ENCODE data around the gene PAF1.

DNA sequence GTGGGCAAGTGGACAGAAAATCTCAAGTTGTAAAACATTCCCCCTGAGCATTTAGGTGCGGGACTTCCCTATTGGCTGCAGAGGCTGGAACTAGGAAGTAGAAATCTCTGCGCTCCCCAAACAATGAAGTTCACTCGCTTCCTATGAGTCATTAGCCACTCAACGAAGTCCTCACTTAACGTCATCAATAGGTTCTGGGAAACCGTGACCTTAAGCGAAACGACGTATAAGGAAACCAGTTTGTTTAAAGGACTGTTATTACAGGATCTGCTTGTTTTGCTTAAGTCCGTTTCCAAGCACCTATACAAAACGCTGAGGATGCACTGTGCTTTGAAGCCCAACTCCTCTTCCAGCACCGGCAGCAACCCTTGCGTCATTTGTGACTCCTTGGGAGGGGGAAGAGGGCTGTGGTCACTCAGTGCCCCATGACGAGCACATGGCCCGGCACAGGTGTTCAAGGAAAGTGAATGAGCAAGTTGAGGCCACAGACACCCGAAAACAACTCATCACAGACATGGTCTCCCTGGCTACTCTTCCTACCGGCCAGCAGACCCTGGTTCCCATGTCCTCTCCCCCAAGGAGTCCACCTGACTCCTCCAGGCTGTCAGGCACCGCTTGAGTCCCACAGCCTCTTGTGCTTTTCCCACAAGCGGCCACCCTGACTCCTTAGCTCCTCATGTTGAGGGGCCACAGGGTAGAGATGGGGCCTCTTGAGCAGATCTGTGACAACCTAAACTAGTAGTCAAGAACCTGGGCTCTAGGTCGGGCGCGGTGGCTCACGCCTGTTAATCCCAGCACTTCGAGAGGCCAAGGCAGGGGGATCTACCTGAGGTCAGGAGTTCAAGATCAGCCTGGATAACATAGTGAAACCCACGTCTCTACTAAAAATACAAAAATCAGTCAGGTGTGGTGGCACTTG lies 40.0 kb upstream of the PAF1 start:
- no peak for TF ChIP-seq EZH2 (IDR thresholded peaks at IDR 0.05)
- TF ChIP-seq TCF7L2 (IDR thresholded peaks at IDR 0.05; ENCODE audit: borderline replicate concordance, extremely low read depth, insufficient read depth, insufficient read length) = no peak
- no peak for TF ChIP-seq CTCF (IDR thresholded peaks at IDR 0.05 in 2 of 3, conservative IDR thresholded peaks at IDR 0.05 in 1 of 3; ENCODE audit: borderline replicate concordance in 1 of 3, insufficient read depth in 1 of 3, low read depth in 2 of 3, low read length in 2 of 3)
- TF ChIP-seq POLR2AphosphoS5 (IDR thresholded peaks at IDR 0.05; ENCODE audit: low read depth, low read length) = peak; percentile 44; the same call in 1 of the 2 replicates
- TF ChIP-seq POLR2A (IDR thresholded peaks at IDR 0.05; ENCODE audit: borderline replicate concordance, extremely low read depth, insufficient read depth, insufficient read length) = no peak
- no peak for TF ChIP-seq ZFX (IDR thresholded peaks at IDR 0.05)
- TF ChIP-seq, protein P1, sequence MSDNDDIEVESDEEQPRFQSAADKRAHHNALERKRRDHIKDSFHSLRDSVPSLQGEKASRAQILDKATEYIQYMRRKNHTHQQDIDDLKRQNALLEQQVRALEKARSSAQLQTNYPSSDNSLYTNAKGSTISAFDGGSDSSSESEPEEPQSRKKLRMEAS (IDR thresholded peaks at IDR 0.05) = peak; percentile 97
- no peak for TF ChIP-seq RAD21 (IDR thresholded peaks at IDR 0.05; ENCODE audit: low read depth)
- peak; percentile 76 for TF ChIP-seq JUND (IDR thresholded peaks at IDR 0.05)
- no peak for TF ChIP-seq EZH2phosphoT487 (IDR thresholded peaks at IDR 0.05; ENCODE audit: borderline replicate concordance)
- TF ChIP-seq SP1 (IDR thresholded peaks at IDR 0.05; ENCODE audit: low read depth) = peak; percentile 81
- no peak; the same call in none of the 2 replicates for TF ChIP-seq SIN3A (IDR thresholded peaks at IDR 0.05; ENCODE audit: low read depth)
- TF ChIP-seq EGR1 (IDR thresholded peaks at IDR 0.05; ENCODE audit: low read depth) = no peak
- TF ChIP-seq, protein P2, sequence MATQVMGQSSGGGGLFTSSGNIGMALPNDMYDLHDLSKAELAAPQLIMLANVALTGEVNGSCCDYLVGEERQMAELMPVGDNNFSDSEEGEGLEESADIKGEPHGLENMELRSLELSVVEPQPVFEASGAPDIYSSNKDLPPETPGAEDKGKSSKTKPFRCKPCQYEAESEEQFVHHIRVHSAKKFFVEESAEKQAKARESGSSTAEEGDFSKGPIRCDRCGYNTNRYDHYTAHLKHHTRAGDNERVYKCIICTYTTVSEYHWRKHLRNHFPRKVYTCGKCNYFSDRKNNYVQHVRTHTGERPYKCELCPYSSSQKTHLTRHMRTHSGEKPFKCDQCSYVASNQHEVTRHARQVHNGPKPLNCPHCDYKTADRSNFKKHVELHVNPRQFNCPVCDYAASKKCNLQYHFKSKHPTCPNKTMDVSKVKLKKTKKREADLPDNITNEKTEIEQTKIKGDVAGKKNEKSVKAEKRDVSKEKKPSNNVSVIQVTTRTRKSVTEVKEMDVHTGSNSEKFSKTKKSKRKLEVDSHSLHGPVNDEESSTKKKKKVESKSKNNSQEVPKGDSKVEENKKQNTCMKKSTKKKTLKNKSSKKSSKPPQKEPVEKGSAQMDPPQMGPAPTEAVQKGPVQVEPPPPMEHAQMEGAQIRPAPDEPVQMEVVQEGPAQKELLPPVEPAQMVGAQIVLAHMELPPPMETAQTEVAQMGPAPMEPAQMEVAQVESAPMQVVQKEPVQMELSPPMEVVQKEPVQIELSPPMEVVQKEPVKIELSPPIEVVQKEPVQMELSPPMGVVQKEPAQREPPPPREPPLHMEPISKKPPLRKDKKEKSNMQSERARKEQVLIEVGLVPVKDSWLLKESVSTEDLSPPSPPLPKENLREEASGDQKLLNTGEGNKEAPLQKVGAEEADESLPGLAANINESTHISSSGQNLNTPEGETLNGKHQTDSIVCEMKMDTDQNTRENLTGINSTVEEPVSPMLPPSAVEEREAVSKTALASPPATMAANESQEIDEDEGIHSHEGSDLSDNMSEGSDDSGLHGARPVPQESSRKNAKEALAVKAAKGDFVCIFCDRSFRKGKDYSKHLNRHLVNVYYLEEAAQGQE (IDR thresholded peaks at IDR 0.05; ENCODE audit: low read depth) = no peak
